GM19351 (cell line): ENCODE results near the gene EMC8.
A peak's percentile ranks its signal among the peaks of the same experiment; 100 is the strongest.

Experiments
- ATAC-seq: cut with Tn5 transposase; IDR thresholded peaks from one replicate; pipeline ENCODE4 v1.9.1; 2021; ENCODE audit warnings: mild to moderate bottlenecking, moderate library complexity; ENCODE audit not compliant: unreplicated experiment

Gene EMC8

DNA sequence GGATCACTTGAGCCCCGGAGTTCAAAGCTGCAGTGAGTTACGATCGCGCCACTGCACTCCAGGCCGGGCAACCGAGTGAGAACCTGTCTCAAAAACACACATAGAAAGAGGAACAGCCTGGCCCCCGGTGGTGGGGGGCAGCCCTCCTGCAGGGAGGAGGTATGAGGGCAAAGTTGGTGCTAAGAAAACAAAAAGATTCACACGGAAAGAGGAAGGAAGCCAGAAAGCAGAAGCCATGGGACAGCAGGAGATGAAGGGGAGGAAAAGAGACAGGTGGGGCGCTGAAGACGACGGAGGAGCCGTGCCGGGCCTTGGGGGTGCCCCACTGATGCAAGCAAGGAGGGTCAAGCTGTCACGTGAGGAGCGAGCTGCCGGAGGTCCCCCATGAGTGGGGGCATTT lies 40.2 kb downstream of the EMC8 start:
- no peak for ATAC-seq

DNA sequence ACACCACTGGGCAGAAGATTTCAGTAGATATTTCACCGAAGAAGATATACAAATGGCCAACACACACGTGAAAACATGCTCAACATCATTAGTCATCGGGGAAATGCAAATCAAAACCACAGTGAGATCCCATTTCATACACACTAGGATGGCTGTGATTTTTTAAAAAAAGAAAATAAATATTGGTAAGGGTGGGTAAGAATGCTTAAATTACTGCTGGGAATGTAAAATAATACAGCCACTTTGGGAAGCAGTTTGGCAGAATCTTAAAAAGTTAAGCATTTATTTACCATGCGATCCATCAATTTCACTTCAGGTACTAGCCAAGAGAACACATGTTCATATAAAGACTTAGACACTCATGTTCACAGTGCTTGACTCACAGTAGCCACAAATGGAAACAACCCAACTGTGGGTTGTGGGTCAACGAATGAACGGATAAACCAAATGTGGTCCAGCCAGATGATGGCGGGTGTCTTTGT lies 42.0 kb downstream of the EMC8 start:
- ATAC-seq = peak; percentile 34

DNA sequence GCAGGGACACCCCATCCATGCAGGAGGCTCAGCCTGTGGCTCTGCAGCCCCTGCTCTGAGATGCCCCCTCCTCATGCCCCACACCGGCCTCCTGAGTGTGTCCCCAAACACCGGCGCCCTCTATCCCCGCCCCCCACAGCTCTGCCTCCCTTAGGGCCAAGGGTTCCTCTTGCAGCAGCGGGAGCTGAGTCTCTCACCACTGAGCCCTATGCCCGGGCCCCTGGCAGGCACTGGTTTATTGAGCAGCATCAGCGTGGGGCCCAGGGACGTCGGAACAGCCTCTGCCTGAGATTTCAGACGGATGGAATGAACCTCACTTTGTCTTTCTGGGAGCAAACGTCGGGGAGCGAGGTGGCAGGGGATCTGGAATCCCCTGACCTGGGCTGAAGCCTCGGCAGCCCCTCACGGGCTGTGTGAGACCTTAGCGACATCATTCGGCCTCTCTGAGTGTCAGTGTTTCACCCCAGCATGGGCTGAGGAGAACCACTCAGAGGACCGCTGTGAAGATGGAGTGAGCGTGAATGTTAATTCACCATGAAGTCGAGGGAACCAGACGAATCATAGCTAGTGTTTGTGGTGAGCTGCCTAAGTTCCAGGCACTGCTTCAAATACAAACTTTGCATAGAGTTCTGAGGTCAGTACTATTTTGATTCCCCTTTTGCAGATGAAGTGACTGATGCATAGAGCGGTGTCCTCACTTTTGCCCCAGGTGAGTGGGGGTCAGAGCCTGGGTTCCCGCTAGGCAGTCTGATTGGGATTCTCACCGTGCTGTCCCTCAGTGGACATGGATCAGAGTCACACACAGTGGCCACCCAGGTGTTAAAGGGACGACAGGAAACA lies 43.2 kb downstream of the EMC8 start:
- ATAC-seq = peak; percentile 52

DNA sequence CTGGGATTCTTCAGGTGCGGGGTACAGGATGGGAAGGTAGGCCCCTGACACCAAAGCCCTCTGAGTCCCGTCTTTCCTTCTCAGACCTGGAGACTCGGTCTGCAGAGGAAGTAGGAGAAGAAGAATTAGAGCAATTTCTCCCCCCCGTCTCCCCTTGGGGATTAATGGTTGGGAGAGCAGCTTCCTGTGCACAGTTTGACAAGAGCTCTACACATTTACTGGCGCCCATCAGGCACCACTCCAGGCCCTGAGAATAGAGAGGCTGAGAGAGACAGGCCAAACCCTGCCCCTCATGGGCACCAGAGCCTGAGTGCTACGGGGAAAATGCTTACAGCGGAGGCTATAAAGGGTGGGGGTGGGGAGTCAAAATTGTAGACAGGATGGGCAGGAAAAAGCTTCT lies 44.9 kb downstream of the EMC8 start:
- no peak for ATAC-seq

DNA sequence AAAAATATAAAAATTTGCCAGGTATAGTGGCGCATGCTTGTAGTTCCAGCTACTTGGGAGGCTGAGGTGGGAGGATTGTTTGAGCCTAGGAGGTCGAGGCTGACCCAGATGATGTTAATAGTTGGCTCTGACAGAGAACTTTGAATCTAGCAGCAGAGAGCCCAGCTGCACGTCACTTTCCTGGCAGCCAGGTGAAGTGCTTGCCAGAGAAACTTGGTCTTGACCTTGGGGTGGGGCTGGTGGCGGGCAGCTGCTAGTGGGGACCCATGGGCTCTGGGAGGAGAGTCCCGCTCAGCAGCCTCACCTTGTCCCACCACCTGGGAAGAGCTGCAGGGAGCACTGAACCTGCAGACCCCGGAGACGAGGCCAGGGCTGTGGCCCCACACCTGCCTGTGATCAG lies 45.4 kb downstream of the EMC8 start:
- no peak for ATAC-seq

DNA sequence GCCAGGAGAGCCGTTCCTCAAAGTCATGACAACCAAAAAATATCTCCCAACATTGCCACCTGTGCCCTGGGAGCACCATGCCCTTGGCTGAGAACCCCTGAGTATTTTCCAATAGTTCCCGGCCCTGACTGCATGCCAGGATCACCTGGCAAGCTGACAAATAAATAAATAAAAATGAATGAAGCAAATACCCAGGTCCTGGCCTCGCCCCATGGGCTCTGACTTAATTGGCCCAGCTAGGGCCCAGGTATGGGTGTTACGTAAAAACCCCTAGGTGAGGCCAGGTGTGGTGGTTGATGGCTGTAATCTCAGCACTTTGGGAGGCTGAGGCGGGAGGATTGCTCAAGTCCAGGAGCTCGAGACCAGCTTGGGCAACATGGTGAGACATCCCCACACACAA lies 45.8 kb downstream of the EMC8 start:
- no peak for ATAC-seq

DNA sequence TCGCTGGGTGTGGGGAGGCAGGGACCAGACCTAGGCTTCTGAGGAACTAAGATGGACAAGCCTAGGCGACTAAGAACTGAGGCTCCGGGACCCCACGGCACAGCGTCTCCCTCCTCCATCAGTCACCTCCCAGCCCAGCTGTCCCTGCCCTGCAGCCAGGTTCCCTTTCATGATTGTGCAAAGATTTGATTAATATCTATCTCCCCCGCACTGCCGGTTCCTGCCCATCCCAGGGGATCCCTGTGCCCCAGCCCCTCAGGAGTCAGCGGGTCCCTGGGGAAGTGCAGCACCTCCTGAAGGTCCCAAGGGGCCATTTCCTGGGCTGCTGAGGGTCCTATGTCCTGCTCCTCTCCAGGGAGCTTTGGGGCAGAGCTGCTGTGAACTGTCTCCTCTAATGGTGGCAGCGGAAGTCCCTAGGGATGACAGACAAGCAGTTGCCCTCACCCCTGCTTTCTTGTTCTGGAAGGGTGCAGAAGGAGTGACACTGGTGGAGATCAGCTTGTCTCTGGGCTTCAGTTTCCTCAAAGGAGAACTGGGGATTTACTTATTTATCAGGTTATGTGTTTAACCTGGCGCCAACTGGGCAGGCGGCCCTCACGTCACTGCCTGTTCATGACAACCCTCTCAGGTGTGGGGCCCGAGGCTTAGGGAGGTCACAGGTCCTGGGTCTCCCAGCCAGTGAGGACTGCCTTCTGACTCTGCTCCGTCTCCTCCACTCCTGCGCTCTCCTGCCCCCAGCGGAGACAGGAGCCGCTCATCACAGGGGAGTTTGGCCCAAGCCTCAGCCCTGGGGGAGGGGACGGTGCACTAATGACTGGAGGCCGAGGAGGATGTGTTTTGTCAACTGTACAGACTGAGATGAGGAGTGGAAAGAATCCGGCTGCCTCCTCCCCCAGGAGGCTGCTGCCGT lies 46.6 kb downstream of the EMC8 start:
- ATAC-seq = no peak

DNA sequence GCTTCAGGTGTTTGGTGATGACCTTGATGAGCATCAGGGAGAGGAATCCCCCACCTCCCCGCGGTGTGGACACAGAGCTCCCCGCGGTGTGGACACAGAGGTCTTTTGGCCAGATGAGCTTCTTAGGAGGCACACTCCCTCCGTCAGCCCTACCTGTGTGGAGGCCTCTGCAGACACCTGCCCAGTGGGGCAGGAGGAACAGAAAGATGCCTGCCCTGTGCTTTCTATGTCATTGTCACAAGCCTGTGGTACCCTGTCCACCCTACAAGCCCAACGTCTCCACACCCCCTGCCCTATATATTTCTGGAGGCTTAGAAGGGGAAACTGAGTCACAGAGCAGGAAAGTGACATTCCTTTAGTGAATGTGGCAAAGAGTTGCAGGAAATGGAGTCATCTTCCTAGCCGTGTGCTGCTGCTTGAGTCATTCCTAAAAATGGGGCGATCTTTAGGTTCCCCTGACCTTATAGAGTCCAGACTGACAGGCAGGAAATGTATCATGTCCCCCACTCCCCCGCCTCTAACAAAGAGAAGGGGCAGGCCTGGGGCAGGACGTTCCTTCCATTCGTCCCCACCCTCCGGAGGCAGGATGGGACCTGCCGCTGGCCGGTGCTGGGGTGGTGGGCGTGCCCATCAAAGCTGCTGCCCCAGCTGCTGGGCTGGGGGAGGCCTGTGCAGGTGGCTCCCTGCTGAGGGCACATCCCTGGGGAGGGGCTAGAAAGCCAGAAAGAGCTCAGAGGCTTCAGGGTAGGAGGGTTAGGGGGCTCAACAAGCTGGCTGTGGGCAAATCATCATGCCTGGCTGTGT lies 47.4 kb downstream of the EMC8 start:
- no peak for ATAC-seq

DNA sequence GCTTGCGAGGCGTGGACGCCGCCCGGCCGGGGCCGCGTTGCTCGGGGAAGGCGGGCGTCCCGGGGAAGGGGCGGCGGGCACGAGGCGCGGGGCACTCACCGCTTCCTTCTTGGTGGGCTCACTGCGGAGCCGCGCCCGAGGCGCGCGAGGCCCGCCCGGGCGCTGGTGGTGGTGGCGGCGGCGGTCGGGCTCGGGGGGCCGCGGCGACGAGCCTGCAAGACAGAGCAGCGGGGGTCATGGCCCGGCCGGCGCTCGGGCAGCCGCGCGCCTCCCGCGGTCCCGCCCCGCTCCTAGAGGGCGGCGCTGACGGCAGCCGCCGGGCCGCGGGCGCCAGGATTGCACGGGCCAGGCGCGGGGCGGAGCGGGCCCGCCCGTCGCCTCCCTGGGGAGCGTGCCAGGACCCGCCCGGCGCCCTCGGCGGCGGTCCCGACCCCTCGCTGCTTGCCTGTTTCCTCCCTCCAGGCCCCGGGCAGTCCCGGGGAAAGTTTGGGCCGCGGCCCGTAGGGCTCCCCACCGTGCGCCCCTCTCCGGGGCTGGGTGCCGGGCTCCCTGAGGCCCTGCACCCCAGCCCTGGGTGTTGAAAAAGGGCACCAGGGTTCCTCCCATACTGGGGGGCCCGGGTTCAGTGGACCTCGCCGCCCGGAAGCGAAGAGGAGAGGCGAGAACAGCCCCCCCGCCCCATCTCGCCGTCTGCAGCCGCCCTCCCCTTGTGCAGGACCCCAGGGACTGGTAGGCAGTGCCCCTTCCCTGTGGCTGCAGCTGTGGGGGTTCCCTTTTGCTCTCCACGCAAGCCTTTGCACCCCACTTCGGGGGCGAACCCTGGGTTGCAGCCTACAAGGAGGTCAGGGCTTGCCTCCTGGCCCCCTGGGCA lies 48.3 kb downstream of the EMC8 start, which contains the start of gene C16orf74:
C16orf74 (minus strand) TSS at position 270 of the 871 bp plus-strand sequence. CDS start 15,879 bp downstream, outside the sequence.
- ATAC-seq = peak; percentile 34

DNA sequence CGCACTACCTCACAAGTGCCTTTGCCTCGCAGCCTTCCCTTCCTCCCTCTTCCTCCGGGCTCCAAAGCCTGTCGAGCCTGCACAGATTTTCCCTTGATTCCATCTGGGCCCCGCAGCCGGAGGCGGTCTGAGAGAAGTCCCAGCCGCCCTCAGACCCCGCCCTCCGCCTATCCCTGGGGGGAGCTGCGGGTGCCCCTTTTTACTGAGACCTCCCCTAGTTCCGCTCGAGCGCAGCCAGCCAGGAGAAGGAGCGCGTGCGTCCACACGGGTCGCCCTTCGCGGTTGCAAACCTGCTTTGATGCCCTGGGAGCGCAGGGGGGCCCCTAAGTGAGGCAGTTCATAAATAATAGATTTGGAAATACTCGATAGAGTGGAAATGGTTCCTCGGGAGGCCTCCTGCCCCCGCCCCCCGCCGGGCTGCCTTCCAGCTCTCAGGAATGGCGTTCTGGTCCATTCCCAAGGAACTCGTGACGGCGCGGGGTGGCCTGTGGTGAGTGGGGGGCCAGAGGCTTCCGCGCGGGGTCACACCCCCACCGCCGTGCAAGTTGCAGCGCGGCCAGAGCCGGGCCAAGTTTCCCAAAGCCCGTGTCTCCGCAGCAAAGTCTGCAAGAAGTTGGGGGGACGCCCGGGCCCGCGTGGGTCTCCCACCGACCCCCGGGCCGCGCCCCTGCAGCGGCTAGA lies 49.1 kb downstream of the EMC8 start:
- peak; percentile 38 for ATAC-seq

DNA sequence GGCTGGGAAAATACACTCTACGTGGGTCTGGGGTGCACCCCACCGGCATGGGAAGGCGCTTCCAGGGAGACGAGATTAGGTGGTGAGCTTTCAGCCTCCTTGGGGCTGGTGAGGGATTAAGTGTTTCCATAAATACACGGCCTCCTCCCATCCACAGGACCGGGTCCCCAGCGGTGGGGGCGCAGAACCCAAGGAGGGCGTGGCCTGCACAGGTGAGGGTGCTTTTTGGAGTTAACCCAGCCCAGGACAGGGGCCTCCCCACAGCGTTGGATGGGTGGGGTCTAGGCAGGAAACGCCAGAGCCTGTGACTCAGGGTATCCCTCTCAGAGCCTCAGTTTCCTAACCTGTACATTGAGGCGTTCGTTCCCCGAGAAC lies 49.6 kb downstream of the EMC8 start:
- no peak for ATAC-seq

DNA sequence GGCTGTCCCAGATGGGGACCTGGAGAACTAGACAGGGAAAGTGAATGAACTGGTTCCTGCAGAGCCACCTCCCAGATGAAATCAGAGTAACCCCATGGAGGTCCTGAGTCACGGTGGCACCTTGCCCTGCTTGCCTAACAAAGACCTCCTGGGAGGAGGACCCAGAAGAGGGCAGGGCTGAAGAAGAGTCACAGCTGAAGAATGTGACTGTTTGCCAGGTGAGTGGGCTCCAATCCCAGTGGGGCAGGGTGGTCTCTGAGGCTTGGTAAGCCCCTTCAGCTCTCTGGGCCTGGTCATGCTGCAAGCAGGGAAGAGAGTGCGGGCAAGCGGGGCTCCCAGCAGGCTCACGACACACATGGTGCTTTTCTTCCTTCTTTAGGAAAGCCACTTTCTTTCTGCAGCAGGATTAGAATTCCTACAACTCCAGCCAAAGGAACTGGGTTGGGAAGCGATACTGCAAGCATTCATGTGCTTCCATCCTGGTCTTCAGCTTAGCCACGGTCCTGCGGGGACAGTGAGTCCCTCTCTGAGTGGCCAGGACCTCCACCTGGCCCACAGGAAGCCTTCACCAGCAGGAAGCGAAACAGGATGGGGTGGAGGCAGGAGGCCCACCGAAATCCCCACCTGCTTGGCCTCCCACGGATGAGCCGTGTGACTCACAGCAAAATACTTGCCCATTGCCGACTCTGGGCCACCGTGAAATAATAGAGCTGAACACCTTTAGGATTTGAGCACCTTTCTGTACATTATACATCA lies 52.7 kb downstream of the EMC8 start:
- ATAC-seq = peak; percentile 52

DNA sequence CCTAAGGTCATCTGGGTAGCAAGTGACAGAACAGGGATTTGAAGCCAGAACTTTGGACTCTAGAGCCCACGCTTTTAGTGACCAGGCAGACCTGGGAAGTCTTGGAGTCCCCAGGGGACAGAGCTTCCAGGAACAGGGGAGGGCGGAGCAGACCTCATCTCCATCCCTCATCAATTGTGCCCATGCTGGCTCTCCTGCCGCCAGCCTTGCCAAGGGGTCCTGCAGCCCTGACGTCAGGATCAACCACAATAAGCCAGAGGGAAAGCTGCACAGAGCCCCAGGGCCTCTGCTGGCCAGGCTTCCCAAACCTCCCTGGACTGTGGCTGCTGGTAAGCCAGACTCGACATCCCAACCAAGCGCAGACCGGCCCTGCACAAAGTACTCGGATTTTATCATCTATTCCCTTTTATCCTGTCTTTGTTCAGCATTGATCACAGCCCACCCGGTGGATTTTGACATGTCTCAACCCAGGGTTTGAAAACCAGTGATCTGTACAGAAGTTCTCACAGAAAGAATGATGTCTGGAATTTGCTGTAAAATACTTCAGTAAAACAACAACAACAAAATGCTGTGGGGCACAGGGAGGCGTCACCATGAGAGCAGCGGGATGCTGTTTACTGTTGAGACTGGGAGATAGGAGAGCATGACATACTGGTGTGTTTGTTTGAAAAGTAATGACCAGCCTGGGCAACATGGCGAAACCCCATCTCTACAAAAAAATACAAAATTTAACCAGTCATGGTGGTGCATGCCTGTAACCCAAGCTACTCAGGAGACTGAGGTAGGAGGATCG lies 60.2 kb downstream of the EMC8 start:
- no peak for ATAC-seq

DNA sequence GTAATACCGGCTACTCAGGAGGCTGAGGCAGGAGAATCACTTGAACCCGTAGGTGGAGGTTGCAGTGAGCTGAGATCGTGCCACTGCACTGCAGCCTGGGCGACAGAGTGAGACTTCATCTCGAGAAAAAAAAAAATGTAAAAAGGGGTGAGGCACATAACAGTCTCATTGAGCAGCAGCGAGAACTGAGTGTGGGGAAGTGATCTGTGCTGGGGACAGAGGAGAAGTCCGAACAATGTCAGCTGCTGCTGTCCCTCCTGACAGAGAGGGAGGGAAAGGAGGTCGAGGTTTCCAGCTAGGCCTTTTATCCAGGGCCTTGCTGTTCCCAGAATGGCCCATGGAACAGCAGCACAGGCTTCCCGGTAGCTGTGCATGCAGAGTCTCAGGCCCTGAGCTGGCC lies 62.4 kb downstream of the EMC8 start:
- ATAC-seq = no peak

DNA sequence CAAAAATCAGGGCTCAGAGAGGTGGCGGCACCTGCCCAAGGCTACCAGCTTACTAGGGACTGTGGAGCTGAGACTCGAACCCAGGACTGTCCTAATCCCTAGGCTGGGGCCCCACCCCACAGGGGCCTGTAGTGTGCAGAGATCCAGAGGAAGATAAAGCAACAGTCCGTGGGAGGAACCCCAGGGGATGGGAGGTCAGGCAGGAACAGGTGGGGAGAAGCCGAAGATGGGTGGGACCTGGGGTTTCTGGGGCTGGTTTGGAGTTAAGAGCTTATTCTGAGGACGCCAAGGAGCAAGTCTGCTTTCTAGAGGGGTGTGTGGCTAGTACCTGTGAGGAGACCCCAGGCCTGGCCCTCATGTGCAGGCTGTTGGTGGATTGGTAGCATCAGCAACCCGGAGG lies 63.4 kb downstream of the EMC8 start:
- no peak for ATAC-seq

DNA sequence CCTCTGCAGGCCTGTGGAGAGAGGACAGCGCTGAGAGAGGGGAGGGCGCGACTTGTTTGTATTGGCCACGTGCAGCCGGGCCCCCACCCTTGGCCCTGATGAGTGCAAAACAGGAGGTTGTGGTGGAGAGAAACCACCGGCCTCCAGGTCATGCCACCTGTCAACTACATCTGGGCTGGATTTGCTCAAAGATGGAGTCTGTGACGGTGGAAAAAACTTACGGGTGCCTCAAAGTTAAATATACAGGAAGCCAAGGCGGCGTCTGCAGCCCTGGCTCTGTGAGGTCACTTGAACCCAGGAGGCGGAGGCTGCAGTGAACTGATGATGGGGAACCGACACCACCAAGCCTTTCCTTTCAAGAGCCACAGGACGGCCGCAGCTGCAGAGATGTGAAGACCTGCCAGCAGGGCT lies 64.1 kb downstream of the EMC8 start:
- ATAC-seq = peak; percentile 94

DNA sequence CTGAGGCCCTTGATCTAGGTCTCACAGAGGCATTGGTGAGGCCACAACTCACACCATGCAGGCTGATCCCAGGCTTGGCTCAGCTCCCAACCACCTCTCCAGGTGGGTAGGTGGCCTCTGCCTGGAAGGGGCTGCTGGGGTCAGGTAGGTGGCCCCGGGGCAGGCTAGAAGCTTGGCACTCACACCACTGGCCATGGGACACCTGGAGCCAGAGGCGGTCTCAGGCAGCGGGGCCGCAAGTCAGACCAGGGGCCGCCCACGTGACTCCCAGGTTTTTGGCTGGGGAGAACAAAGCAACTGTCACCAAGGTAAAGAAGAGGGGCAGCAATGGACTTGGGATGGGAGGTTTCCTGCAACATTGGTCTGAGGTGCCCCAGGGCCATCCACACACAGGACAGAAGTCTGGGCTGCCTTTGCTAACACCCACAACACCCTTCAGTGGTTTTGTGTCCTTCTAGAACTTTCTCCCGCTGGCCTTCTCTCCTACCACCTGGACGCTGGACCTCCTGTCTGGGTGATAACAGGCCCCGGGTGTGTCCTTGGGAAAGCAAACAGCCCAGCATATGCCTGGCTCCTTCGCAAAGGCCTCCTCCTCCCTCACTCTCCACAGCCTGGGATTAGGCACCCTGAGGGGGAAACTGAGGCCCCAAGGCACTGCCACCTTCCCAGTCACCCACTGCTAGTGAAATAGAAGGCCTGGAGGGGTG lies 64.9 kb downstream of the EMC8 start:
- no peak for ATAC-seq
